ENCODE data around the gene C2orf15. TPM values are rescaled to one million over a fixed set of nuclear protein-coding genes. Genes with fewer than 3 reads are reported as not detected.
"Not testable (repeated sequence)": the region's sequence is repeated elsewhere in the genome, so short reads cannot be mapped to it uniquely, and the experiment has no call there.

Gene C2orf15
- polyA plus RNA-seq, 1 donor (not counting 4 experiments of a cell fraction or from before 2014, with no cell fraction given), result 0.31 TPM

DNA sequence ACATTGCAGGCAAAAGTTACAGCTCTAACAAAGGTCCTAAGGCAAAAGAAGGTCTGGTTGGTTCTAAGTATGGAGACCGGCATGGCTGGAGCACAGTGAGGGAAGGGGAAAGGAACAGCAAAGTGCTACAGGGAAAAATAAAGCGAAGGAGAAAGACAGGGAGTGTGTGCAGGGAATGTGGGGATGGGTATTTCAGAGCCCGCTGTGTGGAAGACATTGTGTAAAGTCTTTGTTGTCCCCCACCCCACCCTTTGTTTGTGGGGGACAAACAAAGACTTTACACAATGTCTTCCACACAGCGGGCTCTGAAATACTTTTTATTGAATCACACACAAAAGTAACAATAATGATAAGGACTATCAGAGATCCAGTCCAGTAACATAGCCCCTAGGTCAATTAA lies 28.9 kb upstream of the C2orf15 start:
- Histone ChIP-seq H2AFZ (ENCODE audit: control insufficient read depth, low read length) (no peak overlapping the region), H3K36me3 (ENCODE audit: control insufficient read depth in 2 of 2, extremely low read depth in 1 of 2, insufficient read depth in 2 of 2, low read length in 2 of 2) (no peaks in the 10 kb centered on the region), H3K9me1 (ENCODE audit: control insufficient read depth, extremely low read depth, insufficient read depth, low read length) (no peaks in the 10 kb centered on the region), H3K27ac (ENCODE audit: control insufficient read depth, insufficient read depth, low read length) (no peak overlapping the region), H3K9me3 (ENCODE audit: control insufficient read depth, low read depth, low read length) (no peaks in the 10 kb centered on the region), H3K27me3 (ENCODE audit: control insufficient read depth, extremely low read depth, insufficient read depth, low read length) (no peaks in the 10 kb centered on the region), H3K4me2 (ENCODE audit: control insufficient read depth, extremely low read depth, insufficient read depth, low read depth, low read length) (no peak overlapping the region), H3K9ac (ENCODE audit: control insufficient read depth, extremely low read depth, insufficient read depth, low read length) (no peak overlapping the region), H4K20me1 (ENCODE audit: control insufficient read depth, extremely low read depth, insufficient read depth, low read length) (no peaks in the 10 kb centered on the region), H3K79me2 (ENCODE audit: control insufficient read depth, insufficient read depth, low read length) (no peaks in the 10 kb centered on the region), H3K4me1 (ENCODE audit: control insufficient read depth, extremely low read depth, insufficient read depth, low read length) (no peaks in the 10 kb centered on the region), H3K4me3 (ENCODE audit: control insufficient read depth in 2 of 3, extremely low read depth in 1 of 3, insufficient read depth in 2 of 3, low read depth in 1 of 3, low read length in 3 of 3) (no peak overlapping the region)
- FAIRE-seq (no peak), DNase-seq (ENCODE audit: low read depth, low spot score) (no peak)
- TF ChIP-seq CTCF (optimal IDR thresholded peaks at IDR 0.05 in 1 of 3, IDR thresholded peaks at IDR 0.05 in 1 of 3, conservative IDR thresholded peaks at IDR 0.05 in 1 of 3; ENCODE audit: extremely low read depth in 1 of 3, insufficient read depth in 2 of 3, low read length in 3 of 3) (no peak), EZH2 (IDR thresholded peaks at IDR 0.05; ENCODE audit: low read length) (no peak)
- dilution Hi-C loops (cut with MboI; ENCODE audit: extremely low pct_ligation_motif_present, low sequenced_read_pairs), result no loop called here

GRCh38 chr2:99127981-99128380 lies 13.5 kb upstream of the C2orf15 start:
- TF ChIP-seq EZH2 (IDR thresholded peaks at IDR 0.05; ENCODE audit: low read length), result no peak
- dilution Hi-C loops (cut with MboI; ENCODE audit: extremely low pct_ligation_motif_present, low sequenced_read_pairs), result no loop called here
- Histone ChIP-seq H3K9ac (ENCODE audit: control insufficient read depth, extremely low read depth, insufficient read depth, low read length) (no peak overlapping the region), H3K9me3 (ENCODE audit: control insufficient read depth, low read depth, low read length) (peaks cover 2% of the 10 kb centered on the region), H3K4me1 (ENCODE audit: control insufficient read depth, extremely low read depth, insufficient read depth, low read length) (no peaks in the 10 kb centered on the region), H3K27me3 (ENCODE audit: control insufficient read depth, extremely low read depth, insufficient read depth, low read length) (no peaks in the 10 kb centered on the region), H3K36me3 (ENCODE audit: control insufficient read depth in 2 of 2, extremely low read depth in 1 of 2, insufficient read depth in 2 of 2, low read length in 2 of 2) (peaks cover 0 to 5% of the 10 kb centered on the region in 2 experiments), H3K4me2 (ENCODE audit: control insufficient read depth, extremely low read depth, insufficient read depth, low read depth, low read length) (no peak overlapping the region), H3K27ac (ENCODE audit: control insufficient read depth, insufficient read depth, low read length) (no peak overlapping the region), H3K9me1 (ENCODE audit: control insufficient read depth, extremely low read depth, insufficient read depth, low read length) (no peaks in the 10 kb centered on the region), H3K4me3 (ENCODE audit: control insufficient read depth in 2 of 3, extremely low read depth in 1 of 3, insufficient read depth in 2 of 3, low read depth in 1 of 3, low read length in 3 of 3) (no peak overlapping the region), H4K20me1 (ENCODE audit: control insufficient read depth, extremely low read depth, insufficient read depth, low read length) (no peaks in the 10 kb centered on the region), H3K79me2 (ENCODE audit: control insufficient read depth, insufficient read depth, low read length) (no peaks in the 10 kb centered on the region), H2AFZ (ENCODE audit: control insufficient read depth, low read length) (no peak overlapping the region)
- FAIRE-seq (no peak), DNase-seq (ENCODE audit: low read depth, low spot score) (no peak)

DNA sequence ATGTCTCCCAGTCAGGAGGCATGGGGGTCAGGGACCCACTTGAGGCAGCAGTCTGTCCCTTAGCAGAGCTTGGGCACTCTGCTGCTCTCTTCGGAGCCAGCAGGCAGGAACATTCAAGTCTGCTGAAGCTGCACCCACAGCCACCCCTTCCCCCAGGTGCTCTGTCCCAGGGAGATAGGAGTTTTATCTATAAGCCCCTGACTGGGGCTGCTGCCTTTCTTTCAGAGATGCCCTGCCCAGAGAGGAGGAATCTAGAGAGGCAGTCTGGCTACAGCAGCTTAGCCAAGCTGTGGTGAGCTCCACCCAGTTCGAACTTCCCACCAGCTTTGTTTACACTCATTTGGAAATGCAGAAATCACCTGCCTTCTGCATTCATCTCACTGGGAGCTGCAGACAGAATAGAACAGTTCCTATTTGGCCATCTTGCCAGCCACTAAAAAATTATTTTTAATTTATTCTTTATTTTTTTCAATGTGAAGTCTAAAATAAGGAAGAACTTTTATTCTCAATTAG lies 6.4 kb upstream of the C2orf15 start:
- dilution Hi-C loops (cut with MboI; ENCODE audit: extremely low pct_ligation_motif_present, low sequenced_read_pairs); H3K9me1 ChIP-seq (ENCODE audit: control insufficient read depth, extremely low read depth, insufficient read depth, low read length); DNase-seq (ENCODE audit: low read depth, low spot score); FAIRE-seq; H3K4me1 ChIP-seq (ENCODE audit: control insufficient read depth, extremely low read depth, insufficient read depth, low read length); H3K4me2 ChIP-seq (ENCODE audit: control insufficient read depth, extremely low read depth, insufficient read depth, low read depth, low read length); H4K20me1 ChIP-seq (ENCODE audit: control insufficient read depth, extremely low read depth, insufficient read depth, low read length); H3K79me2 ChIP-seq (ENCODE audit: control insufficient read depth, insufficient read depth, low read length); H2AFZ ChIP-seq (ENCODE audit: control insufficient read depth, low read length); H3K4me3 ChIP-seq (ENCODE audit: control insufficient read depth in 2 of 3, extremely low read depth in 1 of 3, insufficient read depth in 2 of 3, low read depth in 1 of 3, low read length in 3 of 3); H3K27me3 ChIP-seq (ENCODE audit: control insufficient read depth, extremely low read depth, insufficient read depth, low read length); H3K27ac ChIP-seq (ENCODE audit: control insufficient read depth, insufficient read depth, low read length); H3K36me3 ChIP-seq (ENCODE audit: control insufficient read depth in 2 of 2, extremely low read depth in 1 of 2, insufficient read depth in 2 of 2, low read length in 2 of 2); H3K9ac ChIP-seq (ENCODE audit: control insufficient read depth, extremely low read depth, insufficient read depth, low read length); H3K9me3 ChIP-seq (ENCODE audit: control insufficient read depth, low read depth, low read length): not testable (repeated sequence)
